GM21367 (cell line): Measurements from ENCODE around the gene DPP6.

Experiments
- ATAC-seq: cut with Tn5 transposase; IDR thresholded peaks from one replicate; pipeline ENCODE4 v1.9.1; 2021; ENCODE audit not compliant: unreplicated experiment

Gene DPP6

GRCh38 chr7:154844955-154845354, 792.8 kb downstream of the DPP6 start:
- ATAC-seq: no peak

DNA sequence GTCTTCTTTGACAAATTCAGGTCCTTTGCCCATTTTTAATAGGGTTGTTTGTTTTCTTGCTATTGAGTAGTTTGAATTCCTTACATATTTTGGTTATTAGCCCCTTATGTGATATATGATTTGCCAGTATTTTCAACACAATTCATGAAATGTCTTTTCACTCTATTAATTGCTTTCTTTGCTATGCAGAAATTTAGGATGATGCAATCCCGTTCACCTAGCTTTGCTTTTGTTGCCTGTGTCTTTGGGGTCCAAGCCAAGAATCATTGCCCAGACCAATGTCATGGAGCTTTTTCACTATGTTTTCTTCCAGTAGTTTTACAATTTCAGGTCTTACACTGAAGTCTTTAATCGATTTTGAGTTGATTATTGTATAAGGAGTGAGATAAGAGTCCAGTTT, 796.3 kb downstream of the DPP6 start:
- no peak for ATAC-seq

- ATAC-seq: no peak
These were observed 800.0 kb downstream of the DPP6 start for GRCh38 chr7:154852205-154852604.

DNA sequence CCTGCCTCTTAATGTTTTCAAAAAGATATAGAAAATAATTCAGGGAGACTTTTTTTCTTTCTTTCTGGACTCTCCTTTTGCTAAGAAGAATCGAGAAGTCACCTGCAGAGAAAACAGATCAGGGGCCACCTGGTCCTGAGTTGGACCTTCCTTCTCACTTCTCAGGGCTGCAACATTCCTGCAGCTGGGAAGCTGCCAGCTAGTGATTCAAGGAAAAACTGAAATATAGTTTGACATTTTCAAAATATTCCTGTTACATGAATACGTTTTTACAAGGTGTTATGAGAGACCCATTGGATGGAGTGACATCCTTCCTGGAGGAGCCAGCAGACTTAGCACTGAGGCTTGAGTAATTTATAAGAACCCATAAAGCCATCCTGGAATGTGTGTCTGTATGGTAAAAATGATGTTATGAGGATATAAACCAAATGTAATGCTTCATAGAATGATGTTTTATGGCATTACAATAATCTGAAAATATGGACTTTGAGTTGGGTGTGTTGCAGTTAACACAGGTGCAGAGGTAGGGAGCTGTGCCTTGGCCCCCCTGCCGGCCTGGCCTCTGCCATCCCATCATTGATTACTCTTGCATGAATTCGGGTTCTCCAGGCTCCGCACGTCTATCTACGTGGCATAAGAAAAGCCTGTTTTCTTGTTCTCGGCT, 801.0 kb downstream of the DPP6 start:
- ATAC-seq: no peak

DNA sequence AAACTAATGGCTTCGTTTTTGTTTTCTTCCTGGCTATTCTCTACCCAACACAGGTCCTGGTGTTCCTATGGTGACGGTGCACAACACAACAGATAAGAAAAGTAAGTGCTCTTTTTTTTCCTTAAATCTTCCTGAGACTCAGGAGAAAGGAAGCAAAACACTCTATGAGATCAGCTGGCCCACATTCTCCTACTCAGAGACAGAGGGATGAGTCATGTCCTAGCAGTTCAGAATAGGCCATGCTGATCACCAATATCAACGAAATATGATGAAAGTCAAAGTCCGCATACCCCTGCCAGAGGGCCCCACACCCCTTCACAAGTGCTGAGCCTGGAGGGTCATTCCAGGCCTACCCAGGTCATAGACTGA, 801.5 kb downstream of the DPP6 start:
- no peak for ATAC-seq

- ATAC-seq: no peak
These were observed 802.6 kb downstream of the DPP6 start for GRCh38 chr7:154854836-154855235.

- ATAC-seq: no peak
These were observed 803.2 kb downstream of the DPP6 start for GRCh38 chr7:154855366-154855765.

DNA sequence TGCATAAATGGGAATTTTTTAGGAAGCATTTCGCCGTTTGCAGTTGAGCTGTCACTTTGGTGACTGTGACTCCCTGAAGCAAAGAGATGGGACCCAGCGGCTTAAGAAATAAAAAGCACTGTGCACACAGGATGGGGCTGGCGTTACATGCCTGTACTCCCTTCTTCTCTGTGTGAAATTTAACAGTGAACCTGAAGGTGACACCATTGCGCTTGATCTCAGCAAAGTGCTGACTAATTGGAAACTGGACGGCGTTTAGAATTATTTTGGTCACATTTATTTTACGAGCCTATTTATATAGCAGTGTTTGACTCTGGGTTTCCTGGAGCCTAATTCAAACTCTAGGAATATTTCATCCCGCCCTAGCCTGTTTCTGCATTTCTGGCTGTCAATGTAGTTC, 804.5 kb downstream of the DPP6 start:
- ATAC-seq: no peak

GRCh38 chr7:154857240-154857639, 805.0 kb downstream of the DPP6 start:
- ATAC-seq: no peak

- no peak for ATAC-seq
These were observed 805.8 kb downstream of the DPP6 start for GRCh38 chr7:154857728-154858681.

GRCh38 chr7:154858836-154859537, 806.8 kb downstream of the DPP6 start:
- no peak for ATAC-seq

- no peak for ATAC-seq
These were observed 807.8 kb downstream of the DPP6 start for GRCh38 chr7:154859747-154860620.

- no peak for ATAC-seq
These were observed 808.6 kb downstream of the DPP6 start for GRCh38 chr7:154860621-154861375.

DNA sequence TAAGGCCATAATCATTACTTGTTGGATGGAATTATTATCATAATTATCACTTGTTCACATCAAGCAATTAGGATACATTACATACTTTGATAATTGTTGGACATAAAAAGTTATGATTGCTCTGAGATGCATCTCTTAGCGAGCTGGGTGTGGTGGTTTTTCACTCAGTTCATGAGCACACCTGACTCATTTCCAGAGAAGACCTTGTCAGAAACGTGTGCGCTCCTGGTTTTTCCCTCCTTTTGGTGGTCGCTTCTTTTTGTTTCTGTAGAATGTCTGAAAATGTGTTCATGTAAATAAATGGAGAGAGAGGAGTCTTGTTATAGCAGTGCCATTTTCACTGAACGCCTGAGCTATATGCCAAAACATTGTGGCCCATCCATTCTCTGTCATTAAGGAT, 809.4 kb downstream of the DPP6 start:
- no peak for ATAC-seq

- ATAC-seq: no peak
These were observed 810.1 kb downstream of the DPP6 start for GRCh38 chr7:154862153-154862791.

- ATAC-seq: no peak
These were observed 811.7 kb downstream of the DPP6 start for GRCh38 chr7:154863766-154864522.

GRCh38 chr7:154864523-154864891, 812.3 kb downstream of the DPP6 start:
- no peak for ATAC-seq

- no peak for ATAC-seq
These were observed 813.9 kb downstream of the DPP6 start for GRCh38 chr7:154865984-154866685.
